ENCODE results near the gene DDX19B. TPM values are rescaled to one million over a fixed set of nuclear protein-coding genes. Genes with fewer than 3 reads are reported as not detected.

Gene DDX19B
- total RNA-seq, 6 donors from 2014 or later: 24.0 to 47.0 (median 27.6) TPM

GRCh38 chr16:70375636-70376611, 76.9 kb downstream of the DDX19B start:
- Histone ChIP-seq H3K36me3 (peaks cover 5 to 52% (median 27%) of the 10 kb centered on the region in 4 donors), H3K9me3 (no peaks in the 10 kb centered on the region), H3K4me3 (no peak overlapping the region), H3K27ac (no peak overlapping the region), H3K27me3 (no peaks in the 10 kb centered on the region), H3K4me1 (peaks cover 11 to 22% (median 13%) of the 10 kb centered on the region in 4 donors)
- TF ChIP-seq POLR2A (IDR thresholded peaks at IDR 0.05): no peak
- no peak for TF ChIP-seq CTCF (IDR thresholded peaks at IDR 0.05)
- no peak for TF ChIP-seq POLR2AphosphoS5 (IDR thresholded peaks at IDR 0.05)
- TF ChIP-seq EP300 (IDR thresholded peaks at IDR 0.05): no peak
- ATAC-seq (ENCODE audit: low FRiP score in 2 of 2) (no peak), DNase-seq (no peak)
- 84 to 90% methylated on average over 16 of the region's 16 CpGs for WGBS, 2 donors

GRCh38 chr16:70377782-70378181, 78.8 kb downstream of the DDX19B start:
- DNase-seq (no peak), ATAC-seq (ENCODE audit: low FRiP score in 2 of 2) (no peak)
- H3K9me3 ChIP-seq: no peaks in the 10 kb centered on the region
- no peak overlapping the region for H3K4me3 ChIP-seq
- peaks cover 5 to 36% (median 14%) of the 10 kb centered on the region in 4 donors for H3K36me3 ChIP-seq
- H3K4me1 ChIP-seq: peaks cover 14 to 30% (median 16%) of the 10 kb centered on the region in 4 donors
- no peaks in the 10 kb centered on the region for H3K27me3 ChIP-seq
- no peak overlapping the region for H3K27ac ChIP-seq
- no peak for TF ChIP-seq CTCF (IDR thresholded peaks at IDR 0.05)
- no peak for TF ChIP-seq EP300 (IDR thresholded peaks at IDR 0.05)
- no peak for TF ChIP-seq POLR2A (IDR thresholded peaks at IDR 0.05)
- no peak for TF ChIP-seq POLR2AphosphoS5 (IDR thresholded peaks at IDR 0.05)
- WGBS, 2 donors: 72 to 78% methylated on average over 2 of the region's 2 CpGs

GRCh38 chr16:70378869-70379493, 80.0 kb downstream of the DDX19B start:
- ATAC-seq (ENCODE audit: low FRiP score in 2 of 2) (no peak), DNase-seq (no peak)
- TF ChIP-seq POLR2AphosphoS5 (IDR thresholded peaks at IDR 0.05) (no peak), EP300 (IDR thresholded peaks at IDR 0.05) (no peak), POLR2A (IDR thresholded peaks at IDR 0.05) (no peak), CTCF (IDR thresholded peaks at IDR 0.05) (no peak)
- no peaks in the 10 kb centered on the region for H3K9me3 ChIP-seq
- 80 to 86% methylated on average over 13 of the region's 13 CpGs for WGBS, 2 donors
- H3K27me3 ChIP-seq: no peaks in the 10 kb centered on the region
- H3K4me1 ChIP-seq: peaks cover 14 to 30% (median 16%) of the 10 kb centered on the region in 4 donors
- peaks cover 5 to 24% (median 8%) of the 10 kb centered on the region in 4 donors for H3K36me3 ChIP-seq
- H3K4me3 ChIP-seq: no peak overlapping the region
- H3K27ac ChIP-seq: peak overlapping the region in 1 of 4 donors; percentile 89

- peak; percentile 38 to 88 for DNase-seq
- no peaks in the 10 kb centered on the region for H3K27me3 ChIP-seq
- peaks cover 14 to 30% (median 16%) of the 10 kb centered on the region in 4 donors for H3K4me1 ChIP-seq
- WGBS, 2 donors: 0 to 1% methylated on average over 1 to 27 of the region's 31 CpGs
- ATAC-seq (ENCODE audit: low FRiP score in 2 of 2): peak; percentile 54 to 73
- TF ChIP-seq POLR2A (IDR thresholded peaks at IDR 0.05): peak in 2 of 4 donors; percentile 9 to 11
- TF ChIP-seq POLR2AphosphoS5 (IDR thresholded peaks at IDR 0.05): no peak
- H3K36me3 ChIP-seq: peaks cover 5 to 16% (median 8%) of the 10 kb centered on the region in 4 donors
- H3K9me3 ChIP-seq: no peaks in the 10 kb centered on the region
- peak overlapping the region; percentile 76 to 89 (median 84) for H3K27ac ChIP-seq
- H3K4me3 ChIP-seq: peak overlapping the region; percentile 67 to 82 (median 74)
These were observed 81.4 kb downstream of the DDX19B start for GRCh38 chr16:70380248-70380918.
